ENCODE results near the gene ASAP2.

The ASAP2 gene

DNA sequence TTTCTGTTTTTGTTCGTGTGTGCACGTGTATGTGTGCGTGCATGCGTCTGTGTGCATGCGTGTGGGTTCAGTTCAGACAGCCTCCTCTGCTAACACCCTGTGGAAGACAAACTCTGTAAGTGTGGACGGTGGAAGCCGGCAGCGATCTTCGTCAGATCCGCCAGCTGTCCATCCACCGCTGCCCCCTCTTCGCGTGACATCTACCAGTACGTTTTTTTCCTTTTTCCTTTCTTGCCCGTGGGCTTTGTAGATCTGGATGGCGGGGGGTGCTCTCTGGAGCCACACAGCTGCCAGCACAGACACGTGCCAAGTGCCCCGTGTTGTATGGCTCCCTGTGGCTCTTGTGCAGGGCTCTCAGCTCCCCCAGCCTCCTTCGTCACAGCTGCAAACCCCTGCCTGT is 184.4 kb downstream of the ASAP2 start:
- Histone ChIP-seq H3K27ac (replicated peaks) (no peak overlapping the region), H3K4me3 (replicated peaks; ENCODE audit: insufficient read depth, low read length) (no peak overlapping the region), H3K27me3 (ENCODE audit: insufficient read depth, poor library complexity, severe bottlenecking) (no peaks in the 10 kb centered on the region)
- no peak for DNase-seq (ENCODE audit: low read depth in 1 of 2, low spot score in 1 of 2)
- TF ChIP-seq, protein P1, sequence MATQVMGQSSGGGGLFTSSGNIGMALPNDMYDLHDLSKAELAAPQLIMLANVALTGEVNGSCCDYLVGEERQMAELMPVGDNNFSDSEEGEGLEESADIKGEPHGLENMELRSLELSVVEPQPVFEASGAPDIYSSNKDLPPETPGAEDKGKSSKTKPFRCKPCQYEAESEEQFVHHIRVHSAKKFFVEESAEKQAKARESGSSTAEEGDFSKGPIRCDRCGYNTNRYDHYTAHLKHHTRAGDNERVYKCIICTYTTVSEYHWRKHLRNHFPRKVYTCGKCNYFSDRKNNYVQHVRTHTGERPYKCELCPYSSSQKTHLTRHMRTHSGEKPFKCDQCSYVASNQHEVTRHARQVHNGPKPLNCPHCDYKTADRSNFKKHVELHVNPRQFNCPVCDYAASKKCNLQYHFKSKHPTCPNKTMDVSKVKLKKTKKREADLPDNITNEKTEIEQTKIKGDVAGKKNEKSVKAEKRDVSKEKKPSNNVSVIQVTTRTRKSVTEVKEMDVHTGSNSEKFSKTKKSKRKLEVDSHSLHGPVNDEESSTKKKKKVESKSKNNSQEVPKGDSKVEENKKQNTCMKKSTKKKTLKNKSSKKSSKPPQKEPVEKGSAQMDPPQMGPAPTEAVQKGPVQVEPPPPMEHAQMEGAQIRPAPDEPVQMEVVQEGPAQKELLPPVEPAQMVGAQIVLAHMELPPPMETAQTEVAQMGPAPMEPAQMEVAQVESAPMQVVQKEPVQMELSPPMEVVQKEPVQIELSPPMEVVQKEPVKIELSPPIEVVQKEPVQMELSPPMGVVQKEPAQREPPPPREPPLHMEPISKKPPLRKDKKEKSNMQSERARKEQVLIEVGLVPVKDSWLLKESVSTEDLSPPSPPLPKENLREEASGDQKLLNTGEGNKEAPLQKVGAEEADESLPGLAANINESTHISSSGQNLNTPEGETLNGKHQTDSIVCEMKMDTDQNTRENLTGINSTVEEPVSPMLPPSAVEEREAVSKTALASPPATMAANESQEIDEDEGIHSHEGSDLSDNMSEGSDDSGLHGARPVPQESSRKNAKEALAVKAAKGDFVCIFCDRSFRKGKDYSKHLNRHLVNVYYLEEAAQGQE (IDR thresholded peaks at IDR 0.05; ENCODE audit: insufficient replicate concordance, low read depth): no peak
- no peak for TF ChIP-seq POLR2AphosphoS5 (IDR thresholded peaks at IDR 0.05; ENCODE audit: low read depth)
- TF ChIP-seq, protein P2, sequence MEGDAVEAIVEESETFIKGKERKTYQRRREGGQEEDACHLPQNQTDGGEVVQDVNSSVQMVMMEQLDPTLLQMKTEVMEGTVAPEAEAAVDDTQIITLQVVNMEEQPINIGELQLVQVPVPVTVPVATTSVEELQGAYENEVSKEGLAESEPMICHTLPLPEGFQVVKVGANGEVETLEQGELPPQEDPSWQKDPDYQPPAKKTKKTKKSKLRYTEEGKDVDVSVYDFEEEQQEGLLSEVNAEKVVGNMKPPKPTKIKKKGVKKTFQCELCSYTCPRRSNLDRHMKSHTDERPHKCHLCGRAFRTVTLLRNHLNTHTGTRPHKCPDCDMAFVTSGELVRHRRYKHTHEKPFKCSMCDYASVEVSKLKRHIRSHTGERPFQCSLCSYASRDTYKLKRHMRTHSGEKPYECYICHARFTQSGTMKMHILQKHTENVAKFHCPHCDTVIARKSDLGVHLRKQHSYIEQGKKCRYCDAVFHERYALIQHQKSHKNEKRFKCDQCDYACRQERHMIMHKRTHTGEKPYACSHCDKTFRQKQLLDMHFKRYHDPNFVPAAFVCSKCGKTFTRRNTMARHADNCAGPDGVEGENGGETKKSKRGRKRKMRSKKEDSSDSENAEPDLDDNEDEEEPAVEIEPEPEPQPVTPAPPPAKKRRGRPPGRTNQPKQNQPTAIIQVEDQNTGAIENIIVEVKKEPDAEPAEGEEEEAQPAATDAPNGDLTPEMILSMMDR (IDR thresholded peaks at IDR 0.05; ENCODE audit: insufficient read depth, low read length): no peak
- TF ChIP-seq SPI1 (IDR thresholded peaks at IDR 0.05; ENCODE audit: borderline replicate concordance, low read depth): no peak
- TF ChIP-seq GABPA (IDR thresholded peaks at IDR 0.05; ENCODE audit: low read depth): no peak

DNA sequence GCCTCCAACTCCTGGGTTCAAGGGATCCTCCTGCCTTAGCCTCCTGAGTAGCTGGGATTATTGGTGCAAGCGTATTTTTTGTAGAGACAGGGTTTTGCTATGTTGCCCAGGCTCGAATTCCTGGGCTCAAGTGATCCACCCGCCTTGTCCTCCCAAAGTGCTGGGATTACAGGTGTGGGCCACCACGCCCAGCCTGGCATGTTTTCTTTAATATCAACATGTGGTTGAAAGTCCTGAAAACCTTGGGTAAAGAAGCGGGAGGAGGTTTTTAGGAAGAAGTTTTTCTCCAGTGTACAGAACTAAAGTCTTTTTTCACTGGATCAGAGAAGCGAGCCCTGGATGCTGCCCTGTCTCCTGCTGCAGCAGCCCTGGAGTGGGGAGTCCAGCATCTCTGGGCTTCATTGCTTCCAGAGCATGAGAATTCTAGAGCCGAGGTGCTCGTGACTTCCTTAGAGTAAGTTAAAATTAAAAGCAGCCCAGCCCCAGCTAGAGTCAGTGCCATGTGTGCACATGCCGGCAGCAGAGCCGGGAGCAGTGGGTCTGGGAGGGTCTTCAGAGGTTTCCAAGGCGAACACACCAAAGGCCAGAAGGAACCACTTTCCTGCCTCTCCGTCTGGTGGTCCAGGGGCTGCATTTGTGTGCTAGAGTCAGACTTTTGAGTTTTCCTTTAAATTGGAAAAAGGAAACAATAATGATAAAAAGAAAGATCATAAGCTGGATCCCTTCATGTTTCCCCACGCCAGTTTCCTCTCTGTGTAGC is 185.5 kb downstream of the ASAP2 start:
- TF ChIP-seq, protein P1 (IDR thresholded peaks at IDR 0.05; ENCODE audit: insufficient replicate concordance, low read depth): no peak
- TF ChIP-seq SPI1 (IDR thresholded peaks at IDR 0.05; ENCODE audit: borderline replicate concordance, low read depth) (no peak), POLR2AphosphoS5 (IDR thresholded peaks at IDR 0.05; ENCODE audit: low read depth) (no peak), GABPA (IDR thresholded peaks at IDR 0.05; ENCODE audit: low read depth) (no peak)
- TF ChIP-seq, protein P2 (IDR thresholded peaks at IDR 0.05; ENCODE audit: insufficient read depth, low read length): no peak
- H3K27me3 ChIP-seq (ENCODE audit: insufficient read depth, poor library complexity, severe bottlenecking): no peaks in the 10 kb centered on the region
- no peak overlapping the region for H3K27ac ChIP-seq (replicated peaks)
- H3K4me3 ChIP-seq (replicated peaks; ENCODE audit: insufficient read depth, low read length): no peak overlapping the region
- DNase-seq (ENCODE audit: low read depth in 1 of 2, low spot score in 1 of 2): no peak

DNA sequence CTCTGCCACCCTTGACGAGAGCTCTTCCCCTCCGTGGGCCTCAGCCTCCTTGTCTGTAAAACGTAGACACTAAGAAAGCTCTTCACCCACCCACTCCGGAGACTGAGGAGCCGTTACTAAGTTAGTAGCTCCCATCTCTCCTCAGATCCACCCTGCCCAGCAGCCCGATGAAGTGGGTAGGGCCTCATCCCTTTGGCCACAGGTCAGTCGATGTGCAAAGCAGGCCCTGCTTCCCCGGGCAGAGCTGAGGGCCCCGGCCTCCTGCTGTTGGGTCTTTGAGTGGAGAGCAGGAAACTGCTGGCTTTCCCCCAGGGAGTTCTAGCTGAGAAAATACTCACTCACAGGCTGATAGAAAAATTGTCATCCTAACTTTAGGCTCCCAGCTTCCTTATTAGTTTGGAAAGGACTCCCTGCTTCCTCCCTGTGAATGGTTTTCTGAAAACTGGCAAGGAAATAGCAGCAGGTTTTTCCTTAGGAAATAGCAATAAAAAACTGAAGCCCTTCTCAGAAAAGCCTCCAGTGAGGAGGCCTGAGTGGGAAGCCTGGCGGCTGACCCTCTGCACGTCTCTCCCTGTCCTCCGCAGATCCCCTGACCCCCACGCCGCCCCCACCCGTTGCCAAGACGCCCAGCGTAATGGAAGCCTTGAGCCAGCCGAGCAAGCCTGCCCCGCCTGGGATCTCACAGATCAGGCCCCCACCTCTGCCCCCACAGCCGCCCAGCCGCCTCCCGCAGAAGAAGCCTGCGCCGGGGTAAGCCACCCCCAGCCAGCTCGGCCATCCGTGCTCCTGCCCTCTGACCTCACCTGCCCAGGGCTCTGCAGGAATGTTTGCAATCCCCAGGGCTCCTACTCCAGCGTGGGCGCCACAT is 186.5 kb downstream of the ASAP2 start:
- no peak for DNase-seq (ENCODE audit: low read depth in 1 of 2, low spot score in 1 of 2)

More for the DNA sequence above, 186.5 kb downstream of the ASAP2 start:
- H3K4me3 ChIP-seq (replicated peaks; ENCODE audit: insufficient read depth, low read length): no peak overlapping the region
- TF ChIP-seq GABPA (IDR thresholded peaks at IDR 0.05; ENCODE audit: low read depth): no peak
- no peak for TF ChIP-seq SPI1 (IDR thresholded peaks at IDR 0.05; ENCODE audit: borderline replicate concordance, low read depth)
- TF ChIP-seq, protein P2 (IDR thresholded peaks at IDR 0.05; ENCODE audit: insufficient read depth, low read length): no peak
- TF ChIP-seq POLR2AphosphoS5 (IDR thresholded peaks at IDR 0.05; ENCODE audit: low read depth): no peak
- TF ChIP-seq, protein P1 (IDR thresholded peaks at IDR 0.05; ENCODE audit: insufficient replicate concordance, low read depth): no peak
- no peaks in the 10 kb centered on the region for H3K27me3 ChIP-seq (ENCODE audit: insufficient read depth, poor library complexity, severe bottlenecking)
- H3K27ac ChIP-seq (replicated peaks): no peak overlapping the region
